Ramos (cell line): Measurements from ENCODE around the gene ASH1L.
"Not testable (repeated sequence)": the region's sequence is repeated elsewhere in the genome, so short reads cannot be mapped to it uniquely, and the experiment has no call there.

ENCODE experiments used
- in situ Hi-C: fragments of 300-500 bp; cut with MboI; formaldehyde crosslinking; loops from one replicate; pipeline ENCODE4 v1.14.3; 2022; ENCODE audit warnings: low sequenced_read_pairs; ENCODE audit not compliant: unreplicated experiment

Gene ASH1L

GRCh38 chr1:155455588-155456195, 106.9 kb downstream of the ASH1L start:
- in situ Hi-C loops: no loop called here

- in situ Hi-C loops: no loop called here
These were observed 108.5 kb downstream of the ASH1L start for GRCh38 chr1:155454096-155454495.

GRCh38 chr1:155453141-155453540, 109.5 kb downstream of the ASH1L start:
- in situ Hi-C loops: no loop called here

DNA sequence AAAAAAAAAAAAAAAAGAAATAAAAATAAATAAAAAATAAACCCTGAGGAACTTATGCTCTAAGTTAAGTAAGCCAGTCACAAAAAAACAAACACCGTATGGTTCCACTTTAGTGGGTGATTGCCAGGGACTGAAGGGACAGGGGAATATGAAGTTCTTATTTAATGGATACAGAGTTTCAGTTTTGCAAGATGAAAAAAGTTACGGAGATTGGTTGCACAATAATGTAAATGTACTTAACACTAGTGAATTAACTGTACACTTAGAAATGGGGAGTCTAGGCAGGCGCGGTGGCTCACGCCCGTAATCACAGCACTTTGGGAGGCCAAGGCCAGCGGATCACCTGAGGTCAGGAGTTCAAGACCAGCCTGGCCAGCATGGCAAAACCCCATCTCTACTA, 111.4 kb downstream of the ASH1L start:
- in situ Hi-C loops: no loop called here

DNA sequence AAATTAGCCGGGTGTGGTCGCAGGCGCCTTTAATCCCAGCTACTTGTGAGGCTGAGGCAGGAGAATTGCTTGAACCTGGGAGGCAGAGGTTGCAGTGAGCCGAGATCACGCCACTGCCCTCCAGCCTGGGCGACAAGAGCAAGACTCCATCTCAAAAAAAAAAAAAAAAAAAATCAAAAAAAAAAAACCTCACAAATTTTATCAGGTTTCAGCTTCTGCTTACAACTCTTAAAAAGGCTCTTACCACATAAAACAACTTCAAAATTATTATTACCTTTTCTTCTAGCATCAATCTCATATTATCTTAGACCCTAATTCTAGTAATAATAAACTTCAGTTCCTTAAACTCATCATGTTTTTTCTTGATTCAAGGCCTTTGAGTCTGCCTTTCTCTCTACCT, 120.2 kb downstream of the ASH1L start:
- in situ Hi-C loops: not testable (repeated sequence)

DNA sequence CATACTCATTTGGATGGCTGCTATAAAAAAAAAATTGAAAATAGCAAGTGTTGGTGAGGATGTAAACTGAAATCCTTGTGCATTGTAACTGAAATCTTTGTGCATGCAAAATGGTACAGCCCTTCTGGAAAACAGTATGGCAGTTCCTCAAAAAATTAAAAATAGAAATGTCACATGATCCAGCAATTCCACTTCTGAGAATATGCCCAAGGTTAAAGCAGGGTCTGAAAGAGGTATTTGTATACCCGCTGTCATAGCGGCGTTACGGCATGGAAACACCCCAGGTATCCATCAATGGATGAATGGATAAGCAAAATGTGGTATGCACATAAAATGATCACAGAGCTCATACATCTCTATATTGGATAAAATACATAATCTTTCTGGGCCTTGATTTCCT, 125.2 kb downstream of the ASH1L start:
- in situ Hi-C loops: no loop called here

- in situ Hi-C loops: not testable (repeated sequence)
These were observed 128.7 kb downstream of the ASH1L start for GRCh38 chr1:155433831-155434389.

GRCh38 chr1:155433128-155433830, 129.3 kb downstream of the ASH1L start:
- in situ Hi-C loops: not testable (repeated sequence)

DNA sequence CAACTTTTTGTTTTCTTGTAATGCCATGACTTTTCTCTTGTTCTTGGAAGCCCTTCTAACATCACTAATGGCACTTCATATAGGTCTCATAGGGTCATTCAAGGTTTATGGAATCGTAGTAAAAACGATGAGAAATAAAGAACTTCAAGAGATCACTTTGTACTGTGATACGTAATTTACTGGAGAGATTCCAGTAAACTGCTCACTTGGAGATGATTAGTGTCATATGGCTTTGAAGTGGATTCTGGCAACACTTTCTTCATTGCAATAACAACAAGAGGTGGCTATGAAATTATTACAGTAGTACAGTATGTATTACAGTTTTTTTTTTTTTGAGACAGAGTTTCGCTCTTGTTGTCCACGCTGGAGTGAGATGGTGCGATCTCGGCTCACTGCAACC, 138.5 kb downstream of the ASH1L start:
- in situ Hi-C loops: no loop called here

GRCh38 chr1:155420788-155421187, 141.8 kb downstream of the ASH1L start:
- in situ Hi-C loops: no loop called here

GRCh38 chr1:155411840-155412239, 150.8 kb downstream of the ASH1L start:
- in situ Hi-C loops: not testable (repeated sequence)

- in situ Hi-C loops: no loop called here
These were observed 151.7 kb downstream of the ASH1L start for GRCh38 chr1:155410931-155411330.

- in situ Hi-C loops: no loop called here
These were observed 165.6 kb downstream of the ASH1L start for GRCh38 chr1:155396874-155397476.

DNA sequence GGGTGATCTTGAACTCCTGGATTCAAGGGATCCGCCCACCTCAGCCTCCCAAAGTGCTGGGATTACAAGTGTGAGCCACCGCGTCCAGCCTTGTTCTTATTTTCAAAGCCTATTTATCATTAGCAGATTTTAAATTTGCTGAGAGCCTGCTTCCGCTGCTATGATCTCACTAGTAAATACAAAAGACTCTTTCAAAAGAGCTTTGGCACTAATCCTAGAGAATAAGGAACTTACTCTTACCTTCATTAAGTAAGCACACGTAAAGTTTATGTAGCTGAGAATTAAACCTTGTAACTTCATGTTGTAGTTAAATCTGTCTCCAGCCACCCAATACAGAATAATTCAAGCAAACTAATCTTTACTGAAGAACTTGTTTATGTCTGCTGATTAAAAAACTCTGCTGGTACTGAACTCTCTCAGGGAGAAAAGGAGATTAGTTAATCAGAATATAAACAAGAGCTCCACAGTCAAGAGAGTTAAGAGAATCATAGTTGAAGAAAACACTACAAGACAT, 169.6 kb downstream of the ASH1L start:
- in situ Hi-C loops: no loop called here

GRCh38 chr1:155389826-155390225, 172.8 kb downstream of the ASH1L start:
- in situ Hi-C loops: no loop called here

DNA sequence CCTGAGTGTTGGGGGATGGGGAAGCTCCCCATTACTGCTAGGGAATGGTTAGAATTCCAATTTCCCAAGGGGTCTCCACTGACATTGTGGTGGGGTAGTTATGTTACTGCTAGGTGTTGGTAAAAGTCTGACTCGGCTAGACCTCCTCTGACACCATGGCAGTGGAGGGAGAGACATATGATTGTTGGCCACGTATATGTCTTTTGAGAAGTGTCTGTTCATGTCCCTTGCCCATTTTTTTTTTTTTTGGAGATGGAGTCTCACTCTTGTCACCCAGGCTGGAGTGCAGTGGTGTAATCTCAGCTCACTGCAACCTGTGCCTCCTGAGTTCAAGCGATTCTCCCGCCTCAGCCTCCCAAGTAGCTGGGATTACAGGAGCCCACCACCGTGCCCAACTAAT, 176.8 kb downstream of the ASH1L start:
- in situ Hi-C loops: not testable (repeated sequence)

GRCh38 chr1:155383406-155383805, 179.2 kb downstream of the ASH1L start:
- in situ Hi-C loops: no loop called here

- in situ Hi-C loops: no loop called here
These were observed 182.9 kb downstream of the ASH1L start for GRCh38 chr1:155379631-155380090.

DNA sequence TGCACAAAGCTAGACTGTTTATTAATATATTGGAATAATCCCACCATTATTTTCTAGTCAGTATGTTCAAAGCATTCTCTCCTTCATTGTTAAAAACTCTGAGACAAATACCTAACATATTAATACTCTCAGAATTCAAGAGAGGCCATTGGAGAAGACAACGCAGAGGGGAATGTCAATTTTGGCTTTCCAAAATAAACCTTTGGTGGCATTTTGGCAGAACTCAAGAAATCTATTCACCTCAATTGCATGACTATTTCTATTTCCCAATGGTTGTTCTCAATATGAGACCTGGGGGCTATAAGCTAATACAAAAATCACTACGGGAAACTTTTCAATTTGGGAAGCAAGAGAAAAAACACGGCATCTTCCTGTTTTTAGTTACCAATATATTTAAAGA, 183.4 kb downstream of the ASH1L start:
- in situ Hi-C loops: no loop called here

DNA sequence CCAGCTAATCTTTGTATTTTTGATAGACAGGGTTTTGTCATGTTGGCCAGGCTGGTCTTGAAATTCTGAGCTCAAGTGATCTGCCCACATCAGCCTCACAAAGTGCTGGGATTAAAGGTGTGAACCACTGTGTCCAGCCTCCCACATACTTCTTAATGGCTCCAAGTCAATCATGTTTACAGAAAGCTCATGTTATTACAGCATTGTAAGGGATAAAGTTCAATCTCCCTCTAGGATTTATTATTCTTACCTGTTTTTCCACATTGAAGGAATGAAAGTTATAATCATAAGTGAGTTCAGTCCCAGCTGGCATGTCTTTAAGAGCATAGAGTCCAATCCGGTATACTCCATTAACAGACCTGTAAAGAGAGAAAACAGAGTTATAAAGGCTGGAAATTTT, 202.6 kb downstream of the ASH1L start:
- in situ Hi-C loops: no loop called here

GRCh38 chr1:155352631-155353030, 210.0 kb downstream of the ASH1L start:
- in situ Hi-C loops: no loop called here
